A673 (cell line): Measurements from ENCODE around the gene CENPL. TPM values are rescaled to one million over a fixed set of nuclear protein-coding genes. Genes with fewer than 3 reads are reported as not detected.

Source experiments
- BruUV-seq: library from RNA; stranded (reverse); fragments of 400-500 nt; replicated peaks from 2 replicates; lab custom pipeline; 2021; lab: Mats Ljungman, UMichigan
- CTCF ChIA-PET: fragments of 300-600 bp; sonication (Branson Sonifier 250); formaldehyde crosslinking; loops from one replicate; lab custom pipeline; 2022; ENCODE audit warnings: antibody characterized with exemption; lab: Charles Lee
- POLR2A ChIA-PET: fragments of 300-600 bp; sonication (Branson Sonifier 250); formaldehyde crosslinking; loops from one replicate; lab custom pipeline; 2022; ENCODE audit warnings: antibody characterized with exemption; ENCODE audit not compliant: low non-redundant PET; lab: Charles Lee
- DNase-seq: peaks from one replicate; pipeline ENCODE4 v3.0.0-alpha.2; 2015; ENCODE audit warnings: low spot score
- H3K27ac ChIP-seq: fragments of 200-600 bp; sonication (generic); 2 replicates; pipeline ENCODE4 v1.5.1; 2016; ENCODE audit warnings: mixed run types, low read depth, mild to moderate bottlenecking, mixed read lengths, antibody characterized with exemption, low read length; ENCODE audit not compliant: poor library complexity, severe bottlenecking
- H3K27me3 ChIP-seq: fragments of 200-600 bp; sonication (generic); replicated peaks from 2 replicates; pipeline ENCODE4 v1.6.1; 2017; ENCODE audit warnings: mixed run types, low read depth, mild to moderate bottlenecking, mixed read lengths, antibody characterized with exemption, low read length; ENCODE audit not compliant: insufficient read depth, poor library complexity
- H3K36me3 ChIP-seq: fragments of 200-600 bp; sonication (generic); 2 replicates; pipeline ENCODE4 v1.6.1; 2016; ENCODE audit warnings: mixed run types, mild to moderate bottlenecking, mixed read lengths, antibody characterized with exemption, low read length; ENCODE audit not compliant: insufficient read depth, poor library complexity, severe bottlenecking
- H3K4me1 ChIP-seq: fragments of 200-600 bp; sonication (generic); 2 replicates; pipeline ENCODE4 v1.6.1; 2017; ENCODE audit warnings: mixed run types, mild to moderate bottlenecking, mixed read lengths, antibody characterized with exemption, low read length; ENCODE audit not compliant: insufficient read depth, poor library complexity, severe bottlenecking
- H3K4me3 ChIP-seq: fragments of 200-600 bp; sonication (generic); 2 replicates; pipeline ENCODE4 v1.5.1; 2016; ENCODE audit warnings: low read depth, mixed run types, mild to moderate bottlenecking, mixed read lengths, low read length; ENCODE audit not compliant: poor library complexity, severe bottlenecking
- H3K9me3 ChIP-seq: fragments of 200-600 bp; sonication (generic); 2 replicates; pipeline ENCODE4 v1.6.1; 2016; ENCODE audit warnings: mixed run types, low read depth, mild to moderate bottlenecking, mixed read lengths, antibody characterized with exemption, low read length; ENCODE audit not compliant: poor library complexity, severe bottlenecking
- CTCF ChIP-seq: fragments of 300-800, 200-600 bp; sonication (generic); conservative IDR thresholded peaks from 2 replicates; pipeline ENCODE4 v1.5.1; 2017; ENCODE audit warnings: low read depth, mild to moderate bottlenecking, antibody characterized with exemption, low read length, moderate library complexity, mixed read lengths
- EZH2 ChIP-seq: fragments of 200-600 bp; sonication (generic); IDR thresholded peaks from 2 replicates; pipeline ENCODE4 v1.6.1; 2017; ENCODE audit warnings: borderline replicate concordance, low read depth, mild to moderate bottlenecking, mixed read lengths, antibody characterized with exemption, low read length; ENCODE audit not compliant: poor library complexity, severe bottlenecking
- intact Hi-C: fragments of 100-400 bp; cut with micrococcal nuclease; formaldehyde crosslinking; loops from one replicate; pipeline ENCODE4 v1.10.0; 2022; ENCODE audit not compliant: unreplicated experiment
- total RNA-seq: library from RNA; stranded (reverse); gene quantifications from 2 replicates; pipeline ENCODE4 v1.2.3, GENCODE V29; 2021

The CENPL gene
- total RNA-seq, 1 experiment from 2014 or later = 34.3 TPM

- ChIA-PET CTCF (no interaction called here), POLR2A (no interaction called here)
- TF ChIP-seq EZH2 (no peak), CTCF (no peak)
- Histone ChIP-seq H3K27me3 (no peaks in the 10 kb centered on the region), H3K36me3 (peaks cover 36% of the 10 kb centered on the region), H3K27ac (no peak overlapping the region), H3K9me3 (no peaks in the 10 kb centered on the region), H3K4me3 (peak overlapping the region; percentile 76), H3K4me1 (peaks cover 22% of the 10 kb centered on the region)
- no TSS peak for BruUV-seq
- no peak for DNase-seq
- intact Hi-C loops = no loop called here
These were observed 45.8 kb upstream of the CENPL start for GRCh38 chr1:173870252-173871075.

DNA sequence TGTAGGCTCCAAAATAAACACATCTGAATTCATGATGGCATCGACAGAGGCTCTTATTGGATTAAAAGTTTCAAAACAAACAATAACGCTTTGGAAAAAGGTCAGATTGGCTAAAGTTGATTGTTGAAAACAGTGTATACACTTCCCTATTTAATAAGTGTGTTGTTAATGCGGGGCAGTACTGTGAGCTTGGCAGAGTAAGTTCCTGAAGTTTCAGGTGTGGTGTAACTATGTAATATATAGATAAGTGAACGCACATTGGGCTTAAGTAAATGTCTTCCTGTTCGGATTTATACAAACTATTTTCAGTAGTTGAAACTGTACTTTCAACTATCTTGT is 44.3 kb upstream of the CENPL start:
- TF ChIP-seq EZH2 (no peak), CTCF (no peak)
- Histone ChIP-seq H3K36me3 (peaks cover 47% of the 10 kb centered on the region), H3K27ac (peak overlapping the region; percentile 89), H3K4me1 (peaks cover 30% of the 10 kb centered on the region), H3K4me3 (peak overlapping the region; percentile 76), H3K27me3 (no peaks in the 10 kb centered on the region), H3K9me3 (no peaks in the 10 kb centered on the region)
- intact Hi-C loops = loop anchor here (5.0 kb wide), 1 partner anchor 153 kb away; the partner anchor contains the start of gene RC3H1
- CTCF ChIA-PET = no interaction called here
- POLR2A ChIA-PET = no interaction called here
- no peak for DNase-seq
- TSS peak; percentile 58 for BruUV-seq

GRCh38 chr1:173868266-173869020 is 43.8 kb upstream of the CENPL start, which contains the start of gene ZBTB37:
TSS of gene ZBTB37 (plus strand) at chr1:173868380. CDS start at chr1:173870226, 1,846 bp downstream.
- ChIA-PET POLR2A (interaction anchor here (0.6 to 0.7 kb wide), 3 partner anchors 34 to 391 kb away, joined by 3 to 4 read pairs (median 3); partner anchors contain the start of gene PRDX6), CTCF (no interaction called here)
- intact Hi-C loops = loop anchor here (5.0 kb wide), 1 partner anchor 154 kb away; the partner anchor contains the start of gene RC3H1
- BruUV-seq = no TSS peak
- H3K4me1 ChIP-seq = peaks cover 30% of the 10 kb centered on the region
- peak; percentile 87 for DNase-seq
- H3K9me3 ChIP-seq = no peaks in the 10 kb centered on the region
- peak within 1 kb of the TSS; percentile 89 for H3K27ac ChIP-seq
- peak within 1 kb of the TSS; percentile 76 for H3K4me3 ChIP-seq
- no peaks in the 10 kb centered on the region for H3K27me3 ChIP-seq
- no peak for TF ChIP-seq EZH2
- no peak for TF ChIP-seq CTCF
- peaks cover 52% of the 10 kb centered on the region for H3K36me3 ChIP-seq
